Measurements from ENCODE around the gene MIEF1.

MIEF1 gene

GRCh38 chr22:39524089-39524752 is 22.1 kb downstream of the MIEF1 start (continued):
- TF ChIP-seq ZNF26 (tag by site-specific recombination; IDR thresholded peaks at IDR 0.05) (no peak), ZNF133 (tag by site-specific recombination; IDR thresholded peaks at IDR 0.05) (no peak), ZNF777 (tag by site-specific recombination; IDR thresholded peaks at IDR 0.05; ENCODE audit: borderline replicate concordance) (no peak), ZNF501 (tag by site-specific recombination; IDR thresholded peaks at IDR 0.05) (no peak), MEIS1 (CRISPR knock-in tag; IDR thresholded peaks at IDR 0.05; ENCODE audit: borderline replicate concordance) (no peak), ZNF146 (tag by site-specific recombination; IDR thresholded peaks at IDR 0.05) (no peak), TCF7L2 (IDR thresholded peaks at IDR 0.05; ENCODE audit: borderline replicate concordance, low read depth, low read length) (no peak), SETDB1 (IDR thresholded peaks at IDR 0.05; ENCODE audit: insufficient read length, low read length) (no peak), GLIS2 (tag by site-specific recombination; IDR thresholded peaks at IDR 0.05) (no peak), ZFP69B (tag by site-specific recombination; IDR thresholded peaks at IDR 0.05) (peak; percentile 93), ZNF324 (tag by site-specific recombination; IDR thresholded peaks at IDR 0.05) (no peak), ZNF138 (tag by site-specific recombination; IDR thresholded peaks at IDR 0.05; ENCODE audit: borderline replicate concordance) (no peak), HOXC10 (CRISPR knock-in tag; IDR thresholded peaks at IDR 0.05) (no peak), ZIC2 (tag by site-specific recombination; IDR thresholded peaks at IDR 0.05) (no peak), ZNF202 (tag by site-specific recombination; IDR thresholded peaks at IDR 0.05; ENCODE audit: borderline replicate concordance) (no peak), PRDM10 (tag by site-specific recombination; IDR thresholded peaks at IDR 0.05) (peak; percentile 75), ZNF280D (tag by site-specific recombination; IDR thresholded peaks at IDR 0.05) (no peak), ZNF530 (tag by site-specific recombination; IDR thresholded peaks at IDR 0.05; ENCODE audit: low read depth) (no peak), ZNF692 (tag by site-specific recombination; IDR thresholded peaks at IDR 0.05) (peak; percentile 94), ZBTB10 (tag by site-specific recombination; IDR thresholded peaks at IDR 0.05) (no peak), ZNF341 (tag by site-specific recombination; IDR thresholded peaks at IDR 0.05; ENCODE audit: low read depth) (peak; percentile 82), ZNF544 (tag by site-specific recombination; IDR thresholded peaks at IDR 0.05) (no peak), ZNF449 (tag by site-specific recombination; IDR thresholded peaks at IDR 0.05) (no peak), ZNF596 (tag by site-specific recombination; IDR thresholded peaks at IDR 0.05) (no peak), ZNF350 (tag by site-specific recombination; IDR thresholded peaks at IDR 0.05) (no peak)

All from HEK293 (cell line).